Esophagus muscularis mucosa (tissue), 4 donors: ENCODE results near the gene COL4A1. TPM values are rescaled to one million over a fixed set of nuclear protein-coding genes. Genes with fewer than 3 reads are reported as not detected.
"Not testable (repeated sequence)": the region's sequence is repeated elsewhere in the genome, so short reads cannot be mapped to it uniquely, and the experiment has no call there.

Experiments
- DNase-seq: peaks from one replicate; pipeline ENCODE4 v3.0.0-alpha.2; 2017; ENCODE audit errors: extremely low spot score
- H3K27ac ChIP-seq, 4 donors: fragments of 200-600 bp; sonication (generic); replicated peaks in 1 of 4; 1 replicate in 3 of 4; 2 replicates in 1 of 4; pipeline ENCODE4 v1.5.1; 2016 to 2019; ENCODE audit warnings: mild to moderate bottlenecking in 1 of 4
- H3K27me3 ChIP-seq, 4 donors: fragments of 200-600 bp; sonication (generic); one replicate each; pipeline versions ENCODE4 v1.5.1 to v1.6.0; 2016 to 2019
- H3K36me3 ChIP-seq, 4 donors: fragments of 200-600 bp; sonication (generic); one replicate each; pipeline ENCODE4 v1.5.1; 2016 to 2019
- H3K4me1 ChIP-seq, 4 donors: fragments of 200-600 bp; sonication (generic); one replicate each; pipeline ENCODE4 v1.5.1; 2016 to 2019
- H3K4me3 ChIP-seq, 4 donors: fragments of 200-600 bp; sonication (generic); 1 replicate in 2 of 4; 2 replicates in 2 of 4; pipeline ENCODE4 v1.5.1; 2016 to 2019; ENCODE audit warnings: mild to moderate bottlenecking in 4 of 4, moderate library complexity in 1 of 4
- H3K9me3 ChIP-seq, 4 donors: fragments of 200-600 bp; sonication (generic); 1 replicate in 3 of 4; 2 replicates in 1 of 4; pipeline ENCODE4 v1.5.1; 2016 to 2019
- CTCF ChIP-seq, 3 experiments: fragments of 200-600 bp in 2 of 3; fragments of 450-650 bp in 1 of 3; sonication (generic) in 2 of 3; IDR thresholded peaks; one replicate each; pipeline ENCODE4 v1.5.1; 2017 to 2019; ENCODE audit warnings: antibody characterized with exemption in 3 of 3, mild to moderate bottlenecking in 2 of 3, moderate library complexity in 1 of 3
- EP300 ChIP-seq: sonication (generic); formaldehyde crosslinking; IDR thresholded peaks from one replicate; pipeline ENCODE4 v1.6.1; 2017; ENCODE audit warnings: antibody characterized with exemption
- POLR2A ChIP-seq: fragments of 450-650 bp; IDR thresholded peaks from one replicate; pipeline ENCODE4 v1.6.1; 2017; ENCODE audit warnings: antibody characterized with exemption, moderate library complexity, mild to moderate bottlenecking, low read depth
- POLR2AphosphoS5 ChIP-seq, 2 donors: sonication (generic); formaldehyde crosslinking; IDR thresholded peaks; one replicate each; pipeline ENCODE4 v1.6.1; 2017; ENCODE audit warnings: antibody characterized with exemption in 2 of 2
- WGBS: methylation state at CpG from one replicate; pipeline ENCODE4 v1.1.5; 2018; 5-methylcytosine and 5-hydroxymethylcytosine counted together
- intact Hi-C: fragments of 100-400 bp; cut with DNase I; formaldehyde crosslinking; loops from one replicate; pipeline ENCODE4 v1.15.1; 2023
- total RNA-seq, 4 donors: library from RNA; depleted of rRNA; stranded (reverse); fragments of >200 nt; gene quantifications; one replicate each; pipeline versions ENCODE4 v1.1.0 to v1.2.1, GENCODE V29; 2016

COL4A1 gene
- total RNA-seq, 4 donors from 2014 or later, result 328 to 578 (median 405) TPM

- H3K4me1 ChIP-seq, result peaks cover 86 to 100% (median 97%) of the 10 kb centered on the region in 4 donors
Measured at GRCh38 chr13:110323172-110323891, 16.4 kb upstream of the COL4A1 start.

GRCh38 chr13:110322828-110323171 is 15.8 kb upstream of the COL4A1 start:
- Histone ChIP-seq H3K4me1 (peaks cover 88 to 100% (median 98%) of the 10 kb centered on the region in 4 donors), H3K27me3 (no peaks in the 10 kb centered on the region), H3K4me3 (no peak overlapping the region), H3K36me3 (peaks cover 0 to 9% (median under 1%) of the 10 kb centered on the region in 4 donors), H3K9me3 (no peaks in the 10 kb centered on the region), H3K27ac (peak overlapping the region; percentile 79 to 98 (median 92))
- intact Hi-C loops, result no loop called here
- DNase-seq, result no peak
- TF ChIP-seq EP300 (no peak), CTCF (IDR thresholded peaks at IDR 0.05) (no peak), POLR2AphosphoS5 (IDR thresholded peaks at IDR 0.05) (no peak), POLR2A (no peak)
- whole genome bisulfite sequencing, result 77% methylated on average over 7 of the region's 7 CpGs

More at GRCh38 chr13:110323172-110323891, 16.4 kb upstream of the COL4A1 start:
- no peaks in the 10 kb centered on the region for H3K9me3 ChIP-seq
- H3K27ac ChIP-seq, result peak overlapping the region; percentile 79 to 98 (median 92)
- 59% methylated on average over 8 of the region's 8 CpGs for WGBS
- H3K27me3 ChIP-seq, result no peaks in the 10 kb centered on the region
- DNase-seq, result no peak
- intact Hi-C loops, result no loop called here
- peaks cover 0 to 5% (median 0%) of the 10 kb centered on the region in 4 donors for H3K36me3 ChIP-seq
- TF ChIP-seq EP300 (no peak), POLR2AphosphoS5 (IDR thresholded peaks at IDR 0.05) (peak in 1 of 2 donors; percentile 42), CTCF (IDR thresholded peaks at IDR 0.05) (peak in 1 of 3 experiments; percentile 10)
- no peak overlapping the region for H3K4me3 ChIP-seq

- H3K27me3 ChIP-seq, result no peaks in the 10 kb centered on the region
- H3K9me3 ChIP-seq, result no peaks in the 10 kb centered on the region
- no peak overlapping the region for H3K4me3 ChIP-seq
- DNase-seq, result no peak
- intact Hi-C loops, result no loop called here
- H3K27ac ChIP-seq, result peak overlapping the region; percentile 79 to 98 (median 92)
- peaks cover 0 to 14% (median 5%) of the 10 kb centered on the region in 4 donors for H3K36me3 ChIP-seq
- peaks cover 89 to 100% (median 98%) of the 10 kb centered on the region in 4 donors for H3K4me1 ChIP-seq
- WGBS, result 52% methylated on average over 15 of the region's 16 CpGs
- TF ChIP-seq CTCF (IDR thresholded peaks at IDR 0.05) (no peak), EP300 (no peak), POLR2A (no peak), POLR2AphosphoS5 (IDR thresholded peaks at IDR 0.05) (no peak)
Measured at GRCh38 chr13:110322126-110322827, 15.3 kb upstream of the COL4A1 start.

GRCh38 chr13:110321573-110321972 is 14.6 kb upstream of the COL4A1 start:
- peak overlapping the region; percentile 79 to 98 (median 92) for H3K27ac ChIP-seq
- H3K27me3 ChIP-seq, H3K4me3 ChIP-seq, DNase-seq, intact Hi-C loops, H3K9me3 ChIP-seq: not testable (repeated sequence)
- peaks cover 87 to 99% (median 97%) of the 10 kb centered on the region in 4 donors for H3K4me1 ChIP-seq
- H3K36me3 ChIP-seq, result peaks cover 0 to 21% (median 12%) of the 10 kb centered on the region in 4 donors
- 64% methylated on average over 3 of the region's 3 CpGs for WGBS

GRCh38 chr13:110320645-110321044 is 13.7 kb upstream of the COL4A1 start:
- H3K4me1 ChIP-seq, result peaks cover 88 to 99% (median 97%) of the 10 kb centered on the region in 4 donors
- intact Hi-C loops, result no loop called here
- 32% methylated on average over 2 of the region's 2 CpGs for WGBS

More at GRCh38 chr13:110320645-110321044, 13.7 kb upstream of the COL4A1 start:
- Histone ChIP-seq H3K27ac (peak overlapping the region; percentile 81 to 98 (median 92)), H3K36me3 (peaks cover 0 to 24% (median 16%) of the 10 kb centered on the region in 4 donors), H3K4me3 (no peak overlapping the region), H3K27me3 (no peaks in the 10 kb centered on the region), H3K9me3 (no peaks in the 10 kb centered on the region)
- TF ChIP-seq POLR2AphosphoS5 (IDR thresholded peaks at IDR 0.05) (no peak), CTCF (IDR thresholded peaks at IDR 0.05) (no peak)
- no peak for DNase-seq
